ENCODE results near the gene CNTN6.
A peak's percentile ranks its signal among the peaks of the same experiment; 100 is the strongest.
"Not testable (repeated sequence)": the region's sequence is repeated elsewhere in the genome, so short reads cannot be mapped to it uniquely, and the experiment has no call there.

CNTN6 gene

DNA sequence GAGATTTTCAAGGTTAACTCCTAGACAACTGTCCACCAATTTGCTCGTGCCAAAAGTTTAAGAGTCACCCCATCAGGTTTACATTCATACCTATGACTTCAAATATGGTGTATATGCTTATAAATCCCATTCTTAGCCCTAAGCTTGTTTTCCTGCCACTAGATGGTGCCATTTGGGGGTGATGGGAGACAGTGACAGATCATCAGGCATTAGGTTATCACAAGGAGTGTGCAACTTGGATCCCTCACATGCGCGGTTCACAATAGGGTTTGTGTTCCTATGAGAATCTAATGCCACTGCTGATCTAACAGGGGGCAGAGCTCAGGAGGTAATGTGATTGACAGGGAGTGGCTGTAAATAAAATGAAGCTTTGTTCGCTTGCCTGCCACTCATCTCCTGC lies 182.7 kb downstream of the CNTN6 start:
- peak in 2 of 56 donors; percentile 0 to 11 for DNase-seq

DNA sequence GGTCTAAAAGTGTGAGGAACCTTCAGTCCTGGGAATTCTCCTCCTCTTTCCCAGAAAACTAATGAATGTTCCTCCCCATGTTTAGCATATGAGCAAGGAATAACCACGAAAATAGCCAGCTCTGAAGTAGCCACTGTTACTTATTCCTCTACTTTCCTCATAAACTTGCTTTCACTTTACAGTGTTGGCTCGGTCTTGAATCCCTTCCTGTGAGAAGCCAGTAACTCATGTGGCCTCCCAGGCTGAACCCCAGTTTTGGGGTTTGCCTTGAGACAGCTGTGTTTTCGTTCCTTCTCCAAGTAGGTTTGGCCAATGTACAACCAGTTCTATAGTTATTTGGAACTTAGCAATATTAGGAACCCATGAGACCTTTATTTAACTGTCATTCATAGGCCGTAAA lies 195.0 kb downstream of the CNTN6 start:
- no peak for DNase-seq

DNA sequence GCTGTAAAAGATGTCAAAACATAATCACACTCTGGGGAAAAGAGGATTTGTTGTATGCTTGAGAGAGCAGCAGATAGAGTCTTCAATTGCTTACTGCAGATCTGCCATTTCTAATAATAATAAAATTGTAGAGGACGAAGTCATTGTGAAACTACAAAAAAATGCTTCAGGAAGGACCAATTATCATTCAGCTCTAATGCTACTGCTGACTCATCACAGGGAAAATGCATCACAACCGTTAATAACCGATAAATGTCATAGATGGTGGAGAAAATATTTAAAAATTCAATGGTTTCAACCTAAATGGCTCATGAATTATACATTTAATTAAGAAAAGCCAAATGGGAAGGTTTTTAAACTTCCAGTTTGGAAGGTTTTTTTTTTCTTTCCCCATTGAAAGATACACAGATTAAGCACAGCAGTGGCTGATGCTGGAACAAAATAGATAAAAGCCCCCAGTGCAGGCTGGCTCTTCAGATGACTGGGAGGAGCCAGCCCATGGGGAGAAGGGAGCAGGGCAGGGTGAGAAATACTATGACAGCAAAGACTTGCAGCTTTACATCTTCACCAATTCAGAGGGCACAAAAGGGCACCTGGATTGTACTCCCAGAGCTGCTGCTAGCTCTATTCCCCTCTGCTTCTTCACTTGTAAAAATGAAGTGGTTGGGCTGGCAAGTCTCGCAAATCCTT lies 196.1 kb downstream of the CNTN6 start:
- no peak for DNase-seq

DNA sequence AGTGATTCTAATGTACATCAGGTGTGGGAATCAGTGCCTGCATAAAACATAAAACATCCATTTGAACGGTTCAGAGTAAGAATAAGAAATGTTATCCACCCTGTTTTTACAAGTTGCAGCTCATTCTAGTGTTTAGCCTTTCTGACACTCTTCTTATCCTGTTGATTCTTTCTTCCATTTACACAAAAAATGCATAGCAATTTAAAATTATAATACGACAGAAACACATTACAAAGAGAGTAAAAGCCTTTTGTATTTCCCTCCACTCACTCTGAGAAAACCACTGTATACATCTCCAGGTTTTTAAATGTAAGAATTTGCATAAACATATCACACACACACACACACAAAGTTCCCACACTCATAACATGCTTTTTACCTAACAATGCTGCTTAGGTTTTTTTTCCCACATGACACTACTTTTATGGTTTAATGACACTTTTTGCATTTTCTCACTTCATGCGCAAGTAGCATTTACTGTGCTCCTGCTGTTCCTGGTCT lies 199.8 kb downstream of the CNTN6 start:
- DNase-seq, result no peak

DNA sequence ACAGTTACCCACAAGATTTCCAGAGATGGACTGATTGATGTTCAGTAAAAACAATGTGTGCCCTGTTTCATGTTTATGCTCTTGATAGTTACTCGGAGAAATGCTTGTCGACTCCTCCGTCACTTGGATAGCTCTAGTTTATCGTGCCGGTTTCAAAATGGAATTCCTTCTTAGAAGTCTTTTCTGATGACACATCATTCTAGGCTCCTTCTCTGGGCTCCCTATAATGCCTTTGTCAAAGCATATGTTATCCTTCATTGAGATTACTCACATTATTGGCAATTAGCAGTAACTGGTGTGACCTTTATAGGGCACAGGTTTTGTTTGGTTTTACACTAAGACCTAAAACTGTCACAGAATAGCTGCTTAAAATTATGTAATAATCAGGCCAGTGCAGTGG lies 201.8 kb downstream of the CNTN6 start:
- DNase-seq, result no peak

DNA sequence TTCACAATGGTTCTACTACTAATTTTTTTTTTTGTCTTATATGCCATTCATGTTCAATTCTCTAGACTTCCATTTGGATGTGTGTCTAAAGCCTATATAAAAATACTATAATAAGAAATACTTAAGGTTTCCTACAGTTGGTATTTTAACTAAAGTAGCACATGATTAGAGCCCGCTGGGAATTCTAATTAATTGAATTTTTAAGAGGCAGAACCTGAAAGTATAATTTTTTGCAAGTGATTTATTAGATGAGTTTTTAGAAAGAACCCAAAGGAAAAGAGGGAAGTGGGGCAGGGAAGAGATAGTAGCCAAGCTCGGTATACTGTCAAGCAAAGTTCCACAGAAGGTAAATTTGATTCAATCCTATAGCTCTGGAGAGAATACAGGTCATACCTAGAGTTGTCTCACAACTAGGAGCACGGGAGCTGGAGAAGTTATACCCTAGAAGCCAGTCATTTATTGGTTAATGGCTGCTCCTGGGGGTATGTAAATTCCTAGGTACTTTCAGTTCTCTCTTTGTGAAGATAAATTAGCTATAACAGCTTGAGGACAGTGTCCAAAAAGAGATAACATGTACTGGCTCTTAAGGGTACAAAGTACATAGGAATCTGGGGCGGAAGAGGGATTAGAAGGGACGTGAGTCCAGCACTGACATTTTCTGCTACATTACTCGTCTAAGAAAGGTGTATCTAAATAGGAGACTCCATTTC lies 225.6 kb downstream of the CNTN6 start:
- no peak for DNase-seq

DNA sequence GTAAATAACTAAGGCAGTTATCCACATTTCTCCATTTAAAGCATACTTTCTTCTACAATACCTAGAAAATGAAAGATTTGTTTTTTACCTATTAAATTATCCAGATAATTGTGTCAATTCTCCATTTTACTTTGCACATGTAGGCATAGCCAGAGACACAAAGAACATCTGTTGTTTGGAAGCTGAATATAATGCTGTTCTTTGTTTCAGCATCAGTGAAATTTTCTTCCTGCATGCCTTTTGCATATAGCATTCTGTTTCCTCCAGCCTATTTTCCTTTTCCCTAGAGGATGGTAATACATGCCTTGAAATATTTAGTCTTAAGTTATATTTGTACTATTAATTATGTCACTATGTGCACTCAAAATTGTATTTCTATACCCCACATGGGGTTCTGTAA lies 233.7 kb downstream of the CNTN6 start:
- DNase-seq, result no peak

DNA sequence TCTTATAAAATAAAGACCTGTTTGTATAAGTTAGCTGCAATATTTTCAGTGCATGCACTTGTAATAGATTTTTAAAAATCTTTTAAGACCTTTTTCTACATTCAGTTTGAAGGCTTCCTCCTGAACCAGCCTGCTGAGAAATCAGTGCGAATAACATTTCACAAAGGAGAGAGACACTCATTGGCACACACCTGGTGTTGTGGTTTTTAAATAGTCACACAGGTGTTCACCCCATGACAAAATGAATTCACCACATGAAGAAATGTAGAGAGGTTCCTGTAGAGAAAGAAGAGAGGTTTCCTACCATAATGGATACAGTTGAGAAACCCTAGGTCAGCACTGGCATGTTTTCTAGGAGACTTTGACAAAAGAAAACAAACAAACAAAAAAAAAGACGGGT lies 237.3 kb downstream of the CNTN6 start:
- no peak for DNase-seq

DNA sequence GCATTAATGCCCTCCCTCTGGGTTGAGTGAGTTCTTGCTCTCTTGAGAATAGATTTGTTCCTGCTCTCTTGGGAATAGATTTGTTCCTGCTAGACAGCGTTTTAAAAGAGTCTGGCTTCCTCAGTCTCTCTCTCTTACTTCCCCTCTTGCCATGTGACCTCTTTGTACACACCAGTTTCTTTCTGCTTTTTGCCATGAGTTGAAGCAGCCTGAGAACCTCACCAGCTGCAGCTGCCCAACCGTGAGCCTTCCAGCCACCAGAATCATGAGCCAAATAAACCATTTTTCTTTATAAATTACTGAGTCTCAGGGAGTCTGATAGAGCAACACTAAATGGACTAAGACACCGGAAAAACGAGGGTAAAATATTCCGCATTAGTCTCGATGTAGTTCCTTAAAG lies 253.6 kb downstream of the CNTN6 start:
- DNase-seq, result no peak

DNA sequence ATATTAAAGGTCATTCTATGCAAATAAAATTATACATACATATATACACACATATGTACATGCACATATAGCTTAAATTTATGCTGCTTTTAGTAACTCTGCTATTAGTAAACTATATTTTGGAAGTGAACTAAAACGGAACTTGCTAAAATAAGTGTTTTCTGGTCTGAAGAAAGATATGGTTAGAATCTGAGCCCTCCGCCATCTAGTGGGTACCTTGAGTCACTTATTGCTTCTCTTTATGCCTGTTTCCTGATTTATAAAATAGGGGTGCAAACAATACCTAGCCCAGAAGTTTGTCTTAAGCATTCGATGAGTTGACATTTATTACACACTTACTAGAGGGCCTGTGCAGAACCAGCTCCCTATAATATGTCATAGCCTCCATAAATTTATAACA lies 255.7 kb downstream of the CNTN6 start:
- DNase-seq, result no peak

DNA sequence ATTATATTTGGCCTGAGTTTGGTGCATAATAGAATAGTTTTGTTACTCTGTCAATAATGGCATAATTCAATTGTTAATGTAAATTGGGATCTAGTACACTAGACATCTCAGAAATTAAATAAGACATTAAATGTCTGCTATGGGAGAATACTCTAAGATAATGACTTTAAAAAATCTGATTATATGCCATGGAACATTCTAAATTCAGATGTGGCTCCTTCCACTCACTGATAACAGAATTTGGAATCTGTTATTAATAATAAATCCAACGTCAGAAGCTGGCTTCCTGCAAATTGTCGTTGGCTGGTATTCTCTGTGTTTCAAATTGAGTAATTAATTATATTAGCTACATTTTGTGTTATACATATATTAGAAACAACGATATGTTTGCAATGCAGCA lies 258.1 kb downstream of the CNTN6 start:
- DNase-seq, result no peak

DNA sequence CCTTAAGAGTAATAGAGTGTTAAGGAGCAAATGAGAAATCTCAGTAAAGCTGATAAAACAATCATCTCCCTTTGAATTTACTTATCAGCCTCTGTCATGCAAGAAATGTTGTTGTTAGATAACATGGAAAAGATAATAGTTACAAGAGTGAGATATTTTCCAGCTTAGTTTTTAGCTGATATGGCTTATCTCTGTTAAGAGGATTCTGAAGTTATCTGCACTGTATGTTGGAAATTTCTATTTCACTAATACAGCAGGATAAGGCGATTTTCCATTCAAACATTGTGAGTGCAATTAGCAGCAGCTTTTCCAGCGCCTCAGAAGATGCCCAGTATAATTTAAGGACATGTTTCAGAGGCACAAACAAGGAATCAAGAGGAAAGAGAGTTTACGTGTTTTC lies 262.9 kb downstream of the CNTN6 start:
- no peak for DNase-seq

DNA sequence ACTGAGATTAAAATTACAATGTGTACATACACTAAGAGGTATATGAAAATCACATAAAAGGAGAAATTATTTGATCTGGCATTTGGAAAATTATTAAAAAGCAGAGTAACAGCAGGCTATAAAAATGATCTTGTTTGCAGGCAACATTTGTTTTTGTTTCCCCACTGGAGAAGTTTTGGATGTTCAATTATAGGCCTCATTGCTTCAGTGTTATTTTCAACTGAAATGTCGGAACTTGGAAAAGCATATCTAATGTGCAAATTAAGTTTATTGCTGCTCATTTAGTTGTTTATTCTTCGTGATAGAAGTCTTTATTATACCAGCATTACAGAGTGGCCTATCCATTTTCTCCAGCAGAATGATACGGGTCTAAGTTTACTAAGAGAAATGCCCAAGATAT lies 263.3 kb downstream of the CNTN6 start:
- no peak for DNase-seq

DNA sequence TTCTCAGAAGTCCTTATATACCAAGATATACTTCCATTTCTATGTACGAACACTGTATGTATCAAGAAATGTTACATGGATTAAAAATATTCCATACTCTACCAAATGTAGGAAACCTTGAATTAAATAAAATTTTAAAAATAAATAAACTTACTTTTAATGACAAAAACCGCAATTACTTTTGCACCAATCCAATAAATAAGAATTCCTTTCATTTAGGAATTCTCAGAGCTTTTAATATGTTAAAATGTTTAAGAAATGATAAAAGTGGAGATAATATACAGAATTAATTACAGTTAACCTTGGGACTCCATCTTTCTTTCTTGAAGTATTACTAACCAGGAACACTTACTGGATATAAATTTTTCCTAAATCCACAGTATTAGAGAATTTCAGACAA lies 272.7 kb downstream of the CNTN6 start:
- no peak for DNase-seq

DNA sequence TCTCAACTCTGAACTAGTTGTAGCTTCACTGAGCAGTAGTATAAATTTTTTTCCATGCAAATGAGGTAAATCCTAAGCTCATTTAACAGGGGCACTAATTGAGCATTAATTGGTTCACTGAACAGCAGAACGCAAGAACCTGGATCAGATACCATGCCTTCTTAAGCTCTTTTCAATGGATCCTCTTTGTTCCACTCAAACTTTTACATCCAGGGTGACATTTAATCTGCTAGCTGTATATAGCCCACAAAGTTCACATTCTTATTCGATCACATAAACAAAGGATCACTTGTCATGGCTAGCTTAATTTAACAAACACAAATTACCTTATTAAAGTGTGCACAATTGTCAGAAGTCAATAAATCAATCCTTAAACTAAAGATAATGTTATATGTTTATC lies 281.6 kb downstream of the CNTN6 start:
- no peak for DNase-seq

DNA sequence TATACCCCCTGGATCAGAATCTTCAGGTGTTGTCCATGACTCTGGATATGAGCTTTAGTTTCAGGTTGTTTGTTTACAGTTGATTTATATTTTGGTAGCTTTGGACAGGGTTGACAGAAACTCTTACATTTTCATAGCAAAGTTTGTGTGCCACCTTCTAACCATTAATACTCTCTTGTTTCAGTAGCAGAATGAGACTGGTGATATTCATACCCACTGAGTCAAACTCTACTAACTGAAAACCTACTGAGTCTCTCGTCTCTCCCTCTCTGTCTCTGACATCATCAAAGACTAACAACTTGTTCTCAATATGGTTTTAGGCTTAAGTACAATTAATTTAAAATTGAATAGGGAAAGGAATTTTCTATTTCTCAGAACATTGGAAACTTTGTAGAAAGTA lies 282.3 kb downstream of the CNTN6 start:
- no peak for DNase-seq

DNA sequence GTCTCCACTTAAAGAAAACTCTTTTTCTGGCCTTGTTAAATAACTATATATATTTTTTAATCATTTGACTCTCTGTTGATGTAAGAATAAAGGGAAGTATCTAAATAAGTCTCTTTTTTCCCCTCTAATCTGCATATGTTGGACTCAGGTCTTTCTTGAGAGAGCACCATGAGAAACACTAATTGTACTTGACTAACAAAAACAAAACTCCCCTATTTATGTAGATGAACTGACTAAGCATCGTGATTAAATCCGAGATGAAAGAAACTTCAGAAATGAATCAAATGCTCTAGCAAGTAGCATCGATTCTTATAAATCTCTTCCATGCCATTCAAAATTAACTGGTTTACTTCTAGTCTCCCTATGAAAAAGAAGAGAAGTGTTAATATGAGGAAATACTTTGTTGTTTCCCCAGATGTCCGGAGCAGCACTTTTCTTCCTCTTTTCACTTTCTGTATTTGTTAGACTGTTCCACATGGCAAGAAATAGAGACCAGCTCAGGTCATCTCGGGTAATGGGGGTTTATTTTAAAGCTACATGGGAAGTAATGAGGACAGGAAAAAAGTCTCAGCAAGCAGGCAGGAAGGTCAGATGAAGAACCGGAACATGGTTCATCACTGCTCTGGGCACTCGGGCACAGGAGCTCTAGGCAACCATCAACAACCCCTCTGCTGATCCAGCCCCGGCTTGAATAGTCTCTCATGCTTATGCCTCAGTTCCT lies 288.3 kb downstream of the CNTN6 start:
- DNase-seq, result peak in 9 of 56 donors; percentile 1 to 28 (median 7)

DNA sequence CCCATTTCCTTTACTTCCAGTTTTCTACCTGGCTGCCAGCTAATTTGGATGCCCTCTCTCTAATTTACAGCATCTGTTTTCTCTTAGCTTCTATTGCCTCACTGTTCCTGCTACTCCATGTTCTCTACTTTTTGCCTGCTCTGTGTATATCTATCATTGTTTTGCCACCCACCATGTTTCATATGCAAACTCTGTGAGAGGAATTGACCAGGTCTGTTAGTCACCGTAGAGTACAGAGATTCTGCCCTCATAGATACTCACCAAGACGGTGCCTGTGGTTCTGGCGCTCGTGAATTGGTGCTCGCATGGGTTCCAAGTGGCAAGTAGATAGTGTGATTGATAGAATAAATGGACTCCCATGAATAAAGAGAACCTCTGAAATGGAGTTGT lies 288.8 kb downstream of the CNTN6 start:
- DNase-seq, result no peak

DNA sequence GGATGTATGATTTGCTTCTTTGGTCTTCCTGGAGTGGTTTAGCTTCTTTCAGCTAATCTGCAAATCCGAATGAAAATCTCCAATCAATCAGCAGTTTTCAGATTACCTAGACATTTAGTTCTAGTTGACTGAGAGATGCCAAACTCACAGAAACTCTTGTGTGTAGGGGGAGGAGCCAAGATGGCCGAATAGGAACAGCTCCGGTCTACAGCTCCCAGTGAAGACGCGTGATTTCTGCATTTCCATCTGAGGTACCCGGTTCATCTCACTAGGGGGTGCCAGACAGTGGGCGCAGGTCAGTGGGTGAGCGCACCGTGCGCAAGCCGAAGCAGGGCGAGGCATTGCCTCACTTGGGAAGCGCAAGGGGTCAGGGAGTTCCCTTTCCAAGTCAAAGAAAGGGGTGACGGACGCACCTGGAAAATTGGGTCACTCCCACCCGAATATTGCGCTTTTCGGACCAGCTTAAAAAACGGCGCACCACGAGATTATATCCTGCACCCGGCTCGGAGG lies 294.6 kb downstream of the CNTN6 start:
- not testable (repeated sequence) for DNase-seq

DNA sequence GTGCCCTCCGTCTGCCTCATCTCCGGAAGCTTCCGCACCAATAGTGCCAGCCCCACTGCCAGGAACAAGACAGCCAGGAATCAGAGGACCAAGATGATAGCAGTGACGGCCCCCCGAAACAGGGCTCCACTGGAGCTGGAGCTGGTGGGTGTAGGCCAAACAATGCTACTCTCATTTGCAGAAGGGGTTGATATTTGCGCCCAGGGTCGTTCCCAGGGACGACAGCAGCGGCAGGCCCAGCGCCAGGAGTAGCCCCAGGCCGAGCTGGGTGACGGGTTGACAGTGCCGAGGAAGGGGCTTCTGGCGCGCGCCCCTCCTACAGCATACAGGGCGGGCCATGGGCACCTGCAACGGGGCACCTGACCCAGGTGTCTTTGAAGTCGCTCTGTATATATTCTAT lies 301.4 kb downstream of the CNTN6 start:
- DNase-seq, result no peak

DNA sequence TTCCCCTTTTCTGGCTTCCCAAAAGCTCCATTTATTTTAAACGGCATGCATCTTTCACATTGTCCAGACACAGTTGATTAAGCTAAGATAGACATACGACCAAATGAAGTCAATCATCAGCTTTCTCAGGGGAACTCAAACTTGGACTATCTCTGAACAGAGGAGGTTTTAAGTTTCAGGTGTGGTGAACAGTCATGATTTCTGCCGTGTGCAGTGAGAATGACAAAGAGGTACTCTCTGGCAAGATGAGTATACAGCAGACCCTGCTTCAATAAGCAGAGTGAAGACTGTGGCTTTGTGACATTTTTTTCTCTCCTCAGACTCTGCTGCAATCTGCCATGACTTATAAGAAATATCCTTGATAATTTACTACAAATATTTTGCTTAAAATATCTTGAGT lies 307.7 kb downstream of the CNTN6 start:
- DNase-seq, result no peak

DNA sequence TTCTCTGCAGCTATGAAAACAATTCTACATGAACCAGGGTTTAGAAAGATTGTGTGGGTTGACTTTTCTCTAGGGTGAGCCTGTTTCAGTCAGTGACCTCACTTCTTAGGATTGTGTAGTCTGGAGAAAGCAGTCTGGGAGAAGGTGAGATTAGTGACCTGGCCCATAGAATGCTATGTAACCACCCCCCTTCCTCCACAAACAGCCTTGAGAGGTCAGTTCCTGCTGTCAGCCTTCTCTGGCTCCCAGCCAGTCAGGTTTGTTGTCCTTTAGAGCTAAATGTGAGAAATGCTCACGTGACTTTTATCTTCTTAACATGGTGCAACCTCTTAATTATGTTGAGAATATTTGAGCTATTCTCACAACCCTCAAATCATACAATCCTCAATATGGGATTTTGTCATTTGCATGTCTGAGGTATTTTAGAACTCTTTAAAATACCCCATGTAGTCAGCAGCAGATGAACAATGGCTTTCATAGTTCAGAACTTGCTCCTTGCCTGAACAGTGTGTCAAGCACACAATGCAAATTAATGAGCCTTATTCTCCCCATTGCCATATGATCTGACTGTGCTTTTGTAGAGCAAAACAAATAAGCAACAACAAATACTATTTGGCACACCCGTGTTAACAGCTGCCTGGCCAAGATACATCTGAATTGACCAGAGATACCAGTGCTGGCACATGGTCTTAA lies 311.6 kb downstream of the CNTN6 start:
- peak in 1 of 56 donors; percentile 6 for DNase-seq

Measured in amygdala (tissue), 56 donors.